Measurements from ENCODE around the gene DYNC2LI1.

The DYNC2LI1 gene

GRCh38 chr2:43846140-43846793 lies 72.4 kb downstream of the DYNC2LI1 start:
- no peak for DNase-seq (ENCODE audit: low spot score)

- peak; percentile 2 for DNase-seq (ENCODE audit: low spot score)
Observed at GRCh38 chr2:43848214-43848613, 74.4 kb downstream of the DYNC2LI1 start.

- DNase-seq (ENCODE audit: low spot score), result peak; percentile 1
Observed at GRCh38 chr2:43851011-43851980, 77.5 kb downstream of the DYNC2LI1 start.

- no peak for DNase-seq (ENCODE audit: low spot score)
Observed at GRCh38 chr2:43852196-43852730, 78.4 kb downstream of the DYNC2LI1 start.

- peak; percentile 3 for DNase-seq (ENCODE audit: low spot score)
Observed at GRCh38 chr2:43853141-43854081, 79.6 kb downstream of the DYNC2LI1 start.

- no peak for DNase-seq (ENCODE audit: low spot score)
Observed at GRCh38 chr2:43854671-43855070, 80.8 kb downstream of the DYNC2LI1 start.

GRCh38 chr2:43855292-43855691 lies 81.5 kb downstream of the DYNC2LI1 start:
- no peak for DNase-seq (ENCODE audit: low spot score)

All from GM03348 (cell line).